GM10266 (cell line): Measurements from ENCODE around the gene PHLDB1.
"Not testable (repeated sequence)": the region's sequence is repeated elsewhere in the genome, so short reads cannot be mapped to it uniquely, and the experiment has no call there.

Source experiments
- DNase-seq: peaks from one replicate; pipeline ENCODE4 v3.0.0; 2012; ENCODE audit errors: extremely low spot score
- CTCF ChIP-seq: IDR thresholded peaks from 2 replicates; pipeline ENCODE4 v1.5.1; 2012; ENCODE audit warnings: mild to moderate bottlenecking, low read depth; ENCODE audit not compliant: control insufficient read depth, insufficient read depth; ENCODE audit errors: missing control alignments

Gene PHLDB1

GRCh38 chr11:118671254-118671653 lies 63.8 kb downstream of the PHLDB1 start:
- TF ChIP-seq CTCF = no peak
- DNase-seq = no peak

- no peak for TF ChIP-seq CTCF
- no peak for DNase-seq
Observed at GRCh38 chr11:118672846-118673245, 65.4 kb downstream of the PHLDB1 start.

- no peak for DNase-seq
- TF ChIP-seq CTCF = no peak
Observed at GRCh38 chr11:118673361-118674081, 66.1 kb downstream of the PHLDB1 start.

- no peak for DNase-seq
- TF ChIP-seq CTCF = no peak
Observed at GRCh38 chr11:118674082-118674435, 66.6 kb downstream of the PHLDB1 start.

GRCh38 chr11:118677977-118678376 lies 70.6 kb downstream of the PHLDB1 start:
- TF ChIP-seq CTCF = no peak
- no peak for DNase-seq

- DNase-seq = not testable (repeated sequence)
Observed at GRCh38 chr11:118678908-118679307, 71.5 kb downstream of the PHLDB1 start.

GRCh38 chr11:118679483-118679882 lies 72.1 kb downstream of the PHLDB1 start, which contains the start of gene TREH:
TREH (minus strand) TSS chr11:118679650; CDS start chr11:118679627, 23 bp downstream.
- TF ChIP-seq CTCF = no peak
- DNase-seq = no peak

GRCh38 chr11:118682372-118682771 lies 75.0 kb downstream of the PHLDB1 start:
- TF ChIP-seq CTCF = no peak
- no peak for DNase-seq

- DNase-seq = not testable (repeated sequence)
Observed at GRCh38 chr11:118682939-118683338, 75.5 kb downstream of the PHLDB1 start.
